WI38 (cell line): Measurements from ENCODE around the gene CCDC148.

Experiments used
- H3K4me3 ChIP-seq: 2 replicates; pipeline ENCODE4 v1.5.1; 2011; ENCODE audit warnings: low read depth, mild to moderate bottlenecking, control low read depth, low read length
- TF ChIP-seq, protein P1 (sequence below): IDR thresholded peaks from 2 replicates; pipeline ENCODE4 v1.5.1; 2012; ENCODE audit warnings: low read depth, mild to moderate bottlenecking, control low read depth, low read length

The CCDC148 gene

DNA sequence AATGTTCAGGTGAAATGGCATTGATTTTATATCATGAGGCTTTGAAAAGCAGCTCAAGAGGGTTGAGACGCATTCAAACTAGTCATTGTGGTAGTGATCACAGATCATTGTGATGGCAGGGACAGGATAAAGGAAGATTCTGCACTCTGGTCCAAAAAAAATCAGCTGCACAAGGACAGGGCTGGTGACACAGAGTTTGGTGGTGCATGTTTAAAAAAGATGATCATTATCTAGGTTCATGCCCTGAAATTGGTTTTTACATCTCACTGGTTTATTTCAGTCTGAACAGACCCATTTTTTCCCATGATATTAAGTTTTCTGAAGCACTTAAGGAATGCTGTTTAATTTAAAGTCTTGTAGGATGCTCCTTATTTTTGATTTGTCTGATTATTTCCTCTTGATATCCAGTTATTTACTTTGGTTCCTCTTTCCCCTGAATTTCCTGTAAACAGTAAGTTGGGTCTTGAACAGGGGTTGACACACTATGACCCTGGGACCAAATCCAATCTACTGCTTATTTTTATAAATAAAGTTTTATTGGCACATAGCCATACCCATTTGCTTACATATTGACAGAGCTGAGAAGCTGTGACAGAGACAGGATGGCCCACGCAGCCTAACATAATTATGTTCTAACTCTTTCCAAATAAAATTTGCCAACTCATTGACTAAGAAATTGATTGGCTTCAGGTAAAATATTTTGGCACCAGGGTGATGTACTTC, 256.5 kb downstream of the CCDC148 start:
- TF ChIP-seq, protein P1, sequence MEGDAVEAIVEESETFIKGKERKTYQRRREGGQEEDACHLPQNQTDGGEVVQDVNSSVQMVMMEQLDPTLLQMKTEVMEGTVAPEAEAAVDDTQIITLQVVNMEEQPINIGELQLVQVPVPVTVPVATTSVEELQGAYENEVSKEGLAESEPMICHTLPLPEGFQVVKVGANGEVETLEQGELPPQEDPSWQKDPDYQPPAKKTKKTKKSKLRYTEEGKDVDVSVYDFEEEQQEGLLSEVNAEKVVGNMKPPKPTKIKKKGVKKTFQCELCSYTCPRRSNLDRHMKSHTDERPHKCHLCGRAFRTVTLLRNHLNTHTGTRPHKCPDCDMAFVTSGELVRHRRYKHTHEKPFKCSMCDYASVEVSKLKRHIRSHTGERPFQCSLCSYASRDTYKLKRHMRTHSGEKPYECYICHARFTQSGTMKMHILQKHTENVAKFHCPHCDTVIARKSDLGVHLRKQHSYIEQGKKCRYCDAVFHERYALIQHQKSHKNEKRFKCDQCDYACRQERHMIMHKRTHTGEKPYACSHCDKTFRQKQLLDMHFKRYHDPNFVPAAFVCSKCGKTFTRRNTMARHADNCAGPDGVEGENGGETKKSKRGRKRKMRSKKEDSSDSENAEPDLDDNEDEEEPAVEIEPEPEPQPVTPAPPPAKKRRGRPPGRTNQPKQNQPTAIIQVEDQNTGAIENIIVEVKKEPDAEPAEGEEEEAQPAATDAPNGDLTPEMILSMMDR, result no peak
- no peak overlapping the region for H3K4me3 ChIP-seq

DNA sequence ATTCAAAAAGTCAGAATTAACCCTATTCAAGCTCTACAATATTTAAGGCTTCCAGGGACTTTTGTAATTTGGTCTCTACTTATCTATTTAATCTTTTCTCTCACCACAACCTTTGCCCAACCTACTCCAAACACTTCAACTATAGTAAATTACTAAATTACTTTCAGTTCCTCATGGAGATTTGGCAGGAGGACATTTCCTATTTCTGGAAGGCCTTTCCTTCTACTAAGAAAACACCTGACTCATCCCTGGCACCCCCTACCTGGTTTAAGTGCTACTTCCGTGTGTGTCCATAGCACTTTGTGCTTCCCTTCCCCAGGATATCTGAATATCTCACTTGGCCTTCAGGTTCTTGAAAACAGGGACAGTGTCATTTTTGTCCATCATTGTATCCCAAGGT, 258.6 kb downstream of the CCDC148 start:
- H3K4me3 ChIP-seq, result no peak overlapping the region
- TF ChIP-seq, protein P1, result no peak

DNA sequence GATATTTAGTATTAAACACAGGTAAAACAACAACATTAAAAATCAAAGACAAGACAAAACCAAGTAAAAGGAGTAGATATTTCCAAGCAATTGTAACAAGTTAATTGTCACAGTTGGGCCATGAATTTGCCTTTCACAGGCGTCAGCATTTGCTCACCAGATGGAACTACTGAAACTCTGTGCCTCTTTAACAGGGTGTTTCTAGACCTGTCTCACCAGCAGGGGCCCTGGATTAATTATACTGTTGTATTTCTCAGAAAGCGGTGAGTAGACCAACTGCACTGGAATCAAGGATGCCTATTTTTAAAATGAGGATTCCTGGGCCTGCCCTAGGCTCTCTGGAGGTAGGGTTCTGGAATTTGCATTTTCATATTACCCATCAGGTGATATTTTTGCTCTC, 262.3 kb downstream of the CCDC148 start:
- H3K4me3 ChIP-seq, result no peak overlapping the region
- TF ChIP-seq, protein P1, result no peak

DNA sequence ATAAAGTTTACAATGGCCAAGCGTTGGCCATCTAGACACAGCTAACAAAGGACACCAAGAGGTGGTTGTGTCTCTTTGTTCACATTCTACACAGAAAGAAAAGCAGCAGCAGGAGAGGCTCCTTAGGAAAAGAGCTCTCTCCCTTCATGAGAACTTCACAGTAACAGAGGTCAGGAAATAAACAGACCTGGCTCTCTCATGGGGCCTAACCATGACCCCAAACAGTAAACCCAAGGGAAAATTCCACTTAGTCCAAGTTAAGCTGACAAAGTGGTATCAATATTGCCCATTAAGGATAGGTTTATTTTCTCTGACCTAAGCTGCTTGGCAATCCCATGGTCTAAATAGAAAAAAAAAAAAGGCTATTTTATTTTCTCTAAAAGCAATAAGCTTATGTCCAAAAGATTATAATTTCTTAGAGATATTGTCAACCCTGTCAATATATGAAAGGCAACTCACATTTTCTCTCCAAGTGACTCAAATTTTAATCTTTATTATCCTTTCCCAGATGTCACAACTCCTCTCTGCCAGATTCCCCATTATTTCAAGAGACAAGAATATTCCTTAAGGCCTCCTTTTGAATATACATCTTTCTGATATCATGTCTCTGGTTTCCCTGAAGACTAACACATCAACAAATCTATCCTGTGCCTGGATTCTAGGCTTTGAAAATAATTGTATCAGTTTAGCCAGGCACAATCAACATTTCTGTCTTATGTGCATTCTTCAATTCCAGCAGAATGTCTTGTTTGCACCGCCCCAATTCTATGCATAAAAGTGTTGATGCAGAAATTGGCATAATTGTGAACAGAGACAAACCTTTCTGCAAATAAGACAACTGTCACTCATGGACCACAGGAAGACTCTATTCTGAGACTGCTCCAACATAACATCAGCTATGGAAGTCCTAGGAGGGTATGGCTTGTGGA, 263.8 kb downstream of the CCDC148 start:
- TF ChIP-seq, protein P1, result no peak
- no peak overlapping the region for H3K4me3 ChIP-seq

DNA sequence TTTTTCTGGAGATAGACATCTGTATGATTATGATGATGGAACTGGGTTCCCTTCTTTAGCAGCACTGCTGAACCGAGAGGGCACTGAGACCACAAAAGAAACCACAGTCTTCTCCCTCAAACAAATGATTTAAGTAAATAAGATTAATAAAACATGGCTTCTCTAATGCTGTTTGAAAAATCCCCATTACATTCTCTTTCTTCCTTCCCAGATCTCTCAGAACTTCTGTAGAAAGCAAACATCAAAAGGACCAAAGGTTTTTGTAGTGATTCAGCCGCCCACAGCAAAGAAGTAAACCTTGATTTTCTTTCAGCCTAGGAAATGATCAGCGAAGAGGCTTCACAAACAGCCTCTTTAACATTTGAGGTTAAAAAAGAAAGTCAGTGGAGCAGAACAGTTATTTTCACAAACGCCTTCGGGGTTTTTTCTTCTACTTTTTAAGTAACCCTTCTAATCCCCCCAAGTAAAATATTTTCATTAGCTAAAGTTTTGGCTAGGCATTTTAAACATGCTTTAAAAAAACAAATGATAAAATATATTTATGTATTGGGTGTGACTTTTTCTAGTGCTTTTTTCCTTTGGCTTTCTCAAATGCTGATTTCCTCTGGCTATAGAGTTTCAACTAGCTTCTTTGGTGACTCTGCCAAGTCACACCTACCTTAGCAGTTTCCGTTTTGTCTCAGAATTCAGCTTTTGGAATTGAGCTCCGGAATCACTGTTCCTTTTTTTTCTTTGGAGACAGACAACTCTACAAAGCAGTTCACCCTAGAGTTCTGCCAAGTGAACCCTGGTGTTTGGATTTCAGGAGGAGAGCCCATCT, 265.3 kb downstream of the CCDC148 start:
- peak overlapping the region; percentile 7; the same call in 1 of the 2 replicates for H3K4me3 ChIP-seq
- TF ChIP-seq, protein P1, result no peak

DNA sequence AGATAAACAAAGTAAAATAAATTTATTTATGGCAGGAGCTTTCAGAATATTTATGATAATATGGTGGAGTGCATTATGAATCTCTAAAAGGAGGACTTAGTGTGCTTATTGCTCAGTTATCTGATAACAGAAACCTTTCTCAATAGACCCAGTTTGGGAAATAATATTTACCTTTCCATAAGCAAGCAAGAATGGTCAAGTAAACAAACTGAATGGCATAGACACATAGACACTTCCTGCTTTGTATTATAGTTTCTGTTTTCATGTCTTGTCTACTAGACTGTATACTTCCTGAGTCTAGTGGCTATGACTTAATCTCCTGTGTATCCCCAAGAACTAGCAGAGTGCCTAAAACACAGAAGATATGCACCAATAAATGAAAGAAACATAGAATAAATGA, 267.0 kb downstream of the CCDC148 start:
- TF ChIP-seq, protein P1, result no peak
- no peak overlapping the region for H3K4me3 ChIP-seq
